Measurements from ENCODE around the gene IKZF1. TPM values are rescaled to one million over a fixed set of nuclear protein-coding genes. Genes with fewer than 3 reads are reported as not detected.

The IKZF1 gene
- total and polyA plus RNA-seq, 5 experiments from 2014 or later = 145 to 435 (median 257) TPM

GRCh38 chr7:50284296-50284695, 20.2 kb upstream of the IKZF1 start:
- Mint-ChIP-seq H3K36me3 (no peaks in the 10 kb centered on the region), H3K4me1 (peaks cover 25 to 74% (median 63%) of the 10 kb centered on the region in 4 donors), H3K4me3 (peak overlapping the region in 8 of 10 donors; percentile 1 to 68 (median 44)), H3K9me3 (peaks cover 0 to under 1% (median 0%) of the 10 kb centered on the region in 9 donors), H3K27me3 (no peaks in the 10 kb centered on the region), H3K27ac (peak overlapping the region; percentile 9 to 95 (median 69))
- no peak for DNase-seq
- POLR2A ChIA-PET = interaction anchor here (1.0 to 4.4 kb wide), 5 partner anchors 11 to 78 kb away, joined by 3 to 36 read pairs (median 10); partner anchors contain the start of gene IKZF1
- peak; percentile 5 to 17 for ATAC-seq

- Mint-ChIP-seq H3K27ac (peak overlapping the region in 8 of 10 donors; percentile 25 to 95 (median 54)), H3K4me3 (peak overlapping the region in 1 of 10 donors; percentile 50), H3K27me3 (no peaks in the 10 kb centered on the region), H3K36me3 (no peaks in the 10 kb centered on the region), H3K4me1 (peaks cover 25 to 70% (median 63%) of the 10 kb centered on the region in 4 donors), H3K9me3 (no peaks in the 10 kb centered on the region)
- DNase-seq (no peak), ATAC-seq (no peak)
- POLR2A ChIA-PET = interaction anchor here (4.1 kb wide), 1 partner anchor 19 kb away, joined by 14 read pairs; the partner anchor contains the start of gene IKZF1
These were observed 19.2 kb upstream of the IKZF1 start for GRCh38 chr7:50285269-50285668.

GRCh38 chr7:50287129-50287528, 17.4 kb upstream of the IKZF1 start:
- H3K27ac Mint-ChIP-seq = no peak overlapping the region
- peaks cover 20 to 57% (median 51%) of the 10 kb centered on the region in 4 donors for H3K4me1 Mint-ChIP-seq
- DNase-seq (no peak), ATAC-seq (no peak)
- POLR2A ChIA-PET = interaction anchor here (1.2 to 2.2 kb wide), 2 partner anchors 18 to 81 kb away, joined by 4 to 6 read pairs; partner anchors contain the start of gene IKZF1
- no peak overlapping the region for H3K4me3 Mint-ChIP-seq
- H3K9me3 Mint-ChIP-seq = no peaks in the 10 kb centered on the region
- H3K36me3 Mint-ChIP-seq = no peaks in the 10 kb centered on the region
- H3K27me3 Mint-ChIP-seq = no peaks in the 10 kb centered on the region

GRCh38 chr7:50292165-50292757, 12.3 kb upstream of the IKZF1 start:
- Mint-ChIP-seq H3K27me3 (no peaks in the 10 kb centered on the region), H3K36me3 (no peaks in the 10 kb centered on the region), H3K27ac (peak overlapping the region in 3 of 10 donors; percentile 11 to 44 (median 12)), H3K4me1 (peaks cover 20 to 46% (median 39%) of the 10 kb centered on the region in 4 donors), H3K4me3 (peak overlapping the region in 1 of 10 donors; percentile 9), H3K9me3 (no peaks in the 10 kb centered on the region)
- ATAC-seq (no peak), DNase-seq (no peak)
- POLR2A ChIA-PET = interaction anchor here (0.7 to 5.6 kb wide), 5 partner anchors 12 to 82 kb away, joined by 4 to 26 read pairs (median 5); partner anchors contain the start of gene IKZF1

GRCh38 chr7:50292763-50293162, 11.8 kb upstream of the IKZF1 start:
- Mint-ChIP-seq H3K9me3 (no peaks in the 10 kb centered on the region), H3K27ac (peak overlapping the region in 1 of 10 donors; percentile 39), H3K4me1 (peaks cover 22 to 51% (median 41%) of the 10 kb centered on the region in 4 donors), H3K27me3 (no peaks in the 10 kb centered on the region), H3K4me3 (no peak overlapping the region), H3K36me3 (no peaks in the 10 kb centered on the region)
- ATAC-seq = no peak
- POLR2A ChIA-PET = interaction anchor here (0.5 to 5.6 kb wide), 6 partner anchors 11 to 82 kb away, joined by 3 to 26 read pairs (median 4); partner anchors contain the start of gene IKZF1
- DNase-seq = no peak

GRCh38 chr7:50293509-50294179, 10.9 kb upstream of the IKZF1 start:
- H3K27me3 Mint-ChIP-seq = no peaks in the 10 kb centered on the region
- H3K4me3 Mint-ChIP-seq = no peak overlapping the region
- POLR2A ChIA-PET = interaction anchor here (0.5 to 5.6 kb wide), 5 partner anchors 11 to 32 kb away, joined by 3 to 26 read pairs (median 4); partner anchors contain the start of gene IKZF1
- no peaks in the 10 kb centered on the region for H3K36me3 Mint-ChIP-seq
- no peak for ATAC-seq
- H3K27ac Mint-ChIP-seq = peak overlapping the region in 4 of 10 donors; percentile 22 to 54 (median 32)
- H3K4me1 Mint-ChIP-seq = peaks cover 23 to 53% (median 42%) of the 10 kb centered on the region in 4 donors
- DNase-seq = no peak
- H3K9me3 Mint-ChIP-seq = no peaks in the 10 kb centered on the region

GRCh38 chr7:50295133-50295532, 9.4 kb upstream of the IKZF1 start:
- ATAC-seq (no peak), DNase-seq (no peak)
- H3K4me1 Mint-ChIP-seq = peaks cover 30 to 62% (median 50%) of the 10 kb centered on the region in 4 donors
- no peaks in the 10 kb centered on the region for H3K36me3 Mint-ChIP-seq
- H3K4me3 Mint-ChIP-seq = no peak overlapping the region
- H3K27ac Mint-ChIP-seq = peak overlapping the region in 1 of 10 donors; percentile 31
- H3K27me3 Mint-ChIP-seq = no peaks in the 10 kb centered on the region
- POLR2A ChIA-PET = interaction anchor here (1.0 to 5.6 kb wide), 4 partner anchors 9 to 81 kb away, joined by 3 to 26 read pairs (median 14); partner anchors contain the start of gene IKZF1
- no peaks in the 10 kb centered on the region for H3K9me3 Mint-ChIP-seq

- ATAC-seq = no peak
- Mint-ChIP-seq H3K4me1 (peaks cover 32 to 72% (median 63%) of the 10 kb centered on the region in 4 donors), H3K27me3 (no peaks in the 10 kb centered on the region), H3K4me3 (no peak overlapping the region), H3K27ac (peak overlapping the region in 9 of 10 donors; percentile 7 to 68 (median 44)), H3K36me3 (no peaks in the 10 kb centered on the region), H3K9me3 (no peaks in the 10 kb centered on the region)
- POLR2A ChIA-PET = interaction anchor here (1.0 to 32.9 kb wide), 5 partner anchors 11 to 61 kb away, joined by 3 to 1553 read pairs (median 4); no protein-coding TSS in a partner anchor
- no peak for DNase-seq
These were observed 7.7 kb upstream of the IKZF1 start for GRCh38 chr7:50296799-50297198.

GRCh38 chr7:50298811-50299562, 5.5 kb upstream of the IKZF1 start:
- Mint-ChIP-seq H3K27me3 (no peaks in the 10 kb centered on the region), H3K4me3 (peak overlapping the region in 1 of 10 donors; percentile 37), H3K27ac (peak overlapping the region in 8 of 10 donors; percentile 32 to 93 (median 85)), H3K9me3 (no peaks in the 10 kb centered on the region), H3K4me1 (peaks cover 34 to 68% (median 59%) of the 10 kb centered on the region in 4 donors), H3K36me3 (no peaks in the 10 kb centered on the region)
- DNase-seq (no peak), ATAC-seq (no peak)
- POLR2A ChIA-PET = interaction anchor here (1.0 to 32.9 kb wide), 7 partner anchors 11 to 90 kb away, joined by 3 to 1553 read pairs (median 8); no protein-coding TSS in a partner anchor

- peaks cover 3 to 5% (median 3%) of the 10 kb centered on the region in 3 donors for H3K36me3 Mint-ChIP-seq
- H3K27me3 Mint-ChIP-seq = no peaks in the 10 kb centered on the region
- POLR2A ChIA-PET = interaction anchor here (0.5 to 32.9 kb wide), 9 partner anchors 10 to 91 kb away, joined by 3 to 1553 read pairs (median 8); no protein-coding TSS in a partner anchor
- H3K4me3 Mint-ChIP-seq = peak overlapping the region in 8 of 10 donors; percentile 37 to 76 (median 55)
- DNase-seq = no peak
- peak overlapping the region; percentile 85 to 94 (median 90) for H3K27ac Mint-ChIP-seq
- peaks cover 36 to 65% (median 55%) of the 10 kb centered on the region in 4 donors for H3K4me1 Mint-ChIP-seq
- no peaks in the 10 kb centered on the region for H3K9me3 Mint-ChIP-seq
- no peak for ATAC-seq
These were observed 4.2 kb upstream of the IKZF1 start for GRCh38 chr7:50300336-50300735.

GRCh38 chr7:50302486-50303334, 1.8 kb upstream of the IKZF1 start:
- POLR2A ChIA-PET = interaction anchor here (1.0 to 32.9 kb wide), 10 partner anchors 9 to 94 kb away, joined by 3 to 1553 read pairs (median 141); no protein-coding TSS in a partner anchor
- peak overlapping the region; percentile 77 to 93 (median 86) for H3K4me3 Mint-ChIP-seq
- H3K27me3 Mint-ChIP-seq = no peaks in the 10 kb centered on the region
- DNase-seq (no peak), ATAC-seq (no peak)
- H3K36me3 Mint-ChIP-seq = peaks cover 21 to 25% (median 24%) of the 10 kb centered on the region in 3 donors
- H3K9me3 Mint-ChIP-seq = no peaks in the 10 kb centered on the region
- peak overlapping the region; percentile 89 to 96 (median 93) for H3K27ac Mint-ChIP-seq
- H3K4me1 Mint-ChIP-seq = peaks cover 29 to 59% (median 44%) of the 10 kb centered on the region in 4 donors

All from naive thymus-derived CD8-positive, alpha-beta T cell (primary cell).